K562 (cell line): ENCODE data around the gene RPL22.

ENCODE experiments used
- CTCF ChIP-seq, 3 experiments: IDR thresholded peaks in 2 of 3; conservative IDR thresholded peaks in 1 of 3; 2 replicates each; pipeline ENCODE4 v1.5.1; 2011 to 2012; ENCODE audit warnings: low read length in 3 of 3, mild to moderate bottlenecking in 3 of 3, control low read depth in 2 of 3, improper control_type of control experiment in 1 of 3, inconsistent platforms in 1 of 3, low read depth in 1 of 3, mixed read lengths in 1 of 3, moderate library complexity in 1 of 3; ENCODE audit not compliant: insufficient read depth in 2 of 3
- EHMT2 ChIP-seq: fragments of 450-650 bp; IDR thresholded peaks from 2 replicates; pipeline ENCODE4 v1.6.1; 2018; ENCODE audit warnings: antibody characterized with exemption
- EZH2 ChIP-seq: IDR thresholded peaks from 2 replicates; pipeline ENCODE4 v1.6.1; 2012; ENCODE audit warnings: low read depth, mild to moderate bottlenecking, inconsistent platforms, low read length, borderline replicate concordance
- IFI16 ChIP-seq: fragments of 250-450 bp; sonication (Bioruptor Pico); IDR thresholded peaks from 2 replicates; pipeline ENCODE4 v2.1.2; 2022; ENCODE audit warnings: mild to moderate bottlenecking, inconsistent platforms
- IRF2 ChIP-seq: sonication (generic); formaldehyde crosslinking; IDR thresholded peaks from 2 replicates; pipeline ENCODE4 v1.8.1; 2022; ENCODE audit warnings: mild to moderate bottlenecking, missing genetic modification reagents
- MAX ChIP-seq: sonication (generic); formaldehyde crosslinking; IDR thresholded peaks from 2 replicates; pipeline ENCODE4 v1.9.0; 2022; ENCODE audit warnings: mild to moderate bottlenecking, missing genetic modification reagents
- MTA2 ChIP-seq: fragments of 450-650 bp; IDR thresholded peaks from 2 replicates; pipeline ENCODE4 v1.6.1; 2016; ENCODE audit warnings: low read depth
- NFRKB ChIP-seq: fragments of 450-650 bp; IDR thresholded peaks from 2 replicates; pipeline ENCODE4 v1.6.1; 2016; ENCODE audit warnings: low read depth
- PCBP2 ChIP-seq: fragments of 200-400 bp; formaldehyde crosslinking; IDR thresholded peaks from 2 replicates; pipeline ENCODE4 v1.6.1; 2018; ENCODE audit warnings: low read length, low read depth, mild to moderate bottlenecking, moderate library complexity; ENCODE audit not compliant: poor library complexity, severe bottlenecking
- SP1 ChIP-seq: sonication (generic); formaldehyde crosslinking; IDR thresholded peaks from 2 replicates; pipeline ENCODE4 v1.8.1; 2022; ENCODE audit warnings: mild to moderate bottlenecking, missing genetic modification reagents
- TAF15 ChIP-seq: fragments of 200-400 bp; formaldehyde crosslinking; IDR thresholded peaks from 2 replicates; pipeline ENCODE4 v1.6.1; 2017; ENCODE audit warnings: mild to moderate bottlenecking, low read depth, low read length, moderate library complexity
- ZFP30 ChIP-seq: fragments of 250-450 bp; sonication (Bioruptor Pico); IDR thresholded peaks from 2 replicates; pipeline ENCODE4 v1.8.0; 2022; ENCODE audit warnings: moderate library complexity, mild to moderate bottlenecking, inconsistent platforms, borderline replicate concordance
- ZNF146 ChIP-seq: IDR thresholded peaks from one replicate; pipeline ENCODE4 v1.6.1; 2018; ENCODE audit warnings: missing compliant biosample characterization; ENCODE audit not compliant: unreplicated experiment
- ZNF507 ChIP-seq: conservative IDR thresholded peaks from 2 replicates; pipeline ENCODE4 v1.6.1; 2017; ENCODE audit warnings: missing genetic modification characterization, missing compliant biosample characterization

- no peak for TF ChIP-seq IRF2
- TF ChIP-seq EZH2 = no peak
- TF ChIP-seq SP1 = no peak
- TF ChIP-seq PCBP2 = no peak
- TF ChIP-seq TAF15 = no peak
- TF ChIP-seq CTCF (IDR thresholded peaks at IDR 0.05 in 2 of 3, conservative IDR thresholded peaks at IDR 0.05 in 1 of 3; ENCODE audit: insufficient read depth in 2 of 3, low read depth in 1 of 3, low read length in 3 of 3) = no peak
- no peak for TF ChIP-seq MAX (CRISPR knock-in tag)
- TF ChIP-seq MTA2 = no peak
- no peak for TF ChIP-seq ZNF507
- TF ChIP-seq IFI16 (CRISPR knock-in tag) = no peak
- TF ChIP-seq EHMT2 = no peak
- no peak for TF ChIP-seq ZFP30 (CRISPR knock-in tag)
- no peak for TF ChIP-seq NFRKB
- TF ChIP-seq ZNF146 (CRISPR knock-in tag) = no peak
Measured at GRCh38 chr1:6243993-6244392, 44.6 kb upstream of the RPL22 start, which contains the start of gene HES3.
